ENCODE data around the gene DENND1B. TPM values are rescaled to one million over a fixed set of nuclear protein-coding genes. Genes with fewer than 3 reads are reported as not detected.
"Not testable (repeated sequence)": the region's sequence is repeated elsewhere in the genome, so short reads cannot be mapped to it uniquely, and the experiment has no call there.

Gene DENND1B
- polyA plus RNA-seq, 1 donor from 2014 or later = 12.4 TPM

- H2AFZ ChIP-seq (ENCODE audit: low read depth, low read length) = no peak overlapping the region
Observed at GRCh38 chr1:197585809-197586208, 189.5 kb downstream of the DENND1B start.

GRCh38 chr1:197577580-197577979 is 197.7 kb downstream of the DENND1B start:
- Histone ChIP-seq H3K36me3 (ENCODE audit: insufficient read depth, low read length) (no peaks in the 10 kb centered on the region), H3K79me2 (replicated peaks; ENCODE audit: insufficient read depth, low read length) (no peaks in the 10 kb centered on the region), H3K27me3 (ENCODE audit: insufficient read depth, low read depth, low read length) (no peaks in the 10 kb centered on the region), H3K27ac (ENCODE audit: low read length) (no peak overlapping the region), H2AFZ (ENCODE audit: low read depth, low read length) (no peak overlapping the region), H4K20me1 (ENCODE audit: insufficient read depth) (no peaks in the 10 kb centered on the region), H3K9ac (ENCODE audit: low read length) (no peak overlapping the region), H3K4me2 (ENCODE audit: low read length) (no peak overlapping the region), H3K9me2 (ENCODE audit: insufficient read depth, low read length) (no peaks in the 10 kb centered on the region), H3F3A (ENCODE audit: insufficient read depth, low read length, poor library complexity, severe bottlenecking) (no peaks in the 10 kb centered on the region), H3K9me3 (ENCODE audit: low read length) (no peaks in the 10 kb centered on the region), H3K4me3 (ENCODE audit: low read length) (no peak overlapping the region)
- no peak for TF ChIP-seq MXI1 (conservative IDR thresholded peaks at IDR 0.05; ENCODE audit: poor library complexity, severe bottlenecking)
- TF ChIP-seq EP300 (conservative IDR thresholded peaks at IDR 0.05; ENCODE audit: poor library complexity, severe bottlenecking) = no peak
- TF ChIP-seq TAF1 (IDR thresholded peaks at IDR 0.05; ENCODE audit: low read depth) = no peak
- TF ChIP-seq POLR2AphosphoS5 (IDR thresholded peaks at IDR 0.05) = no peak
- no peak for TF ChIP-seq RAD21 (conservative IDR thresholded peaks at IDR 0.05)
- TF ChIP-seq, protein P1, sequence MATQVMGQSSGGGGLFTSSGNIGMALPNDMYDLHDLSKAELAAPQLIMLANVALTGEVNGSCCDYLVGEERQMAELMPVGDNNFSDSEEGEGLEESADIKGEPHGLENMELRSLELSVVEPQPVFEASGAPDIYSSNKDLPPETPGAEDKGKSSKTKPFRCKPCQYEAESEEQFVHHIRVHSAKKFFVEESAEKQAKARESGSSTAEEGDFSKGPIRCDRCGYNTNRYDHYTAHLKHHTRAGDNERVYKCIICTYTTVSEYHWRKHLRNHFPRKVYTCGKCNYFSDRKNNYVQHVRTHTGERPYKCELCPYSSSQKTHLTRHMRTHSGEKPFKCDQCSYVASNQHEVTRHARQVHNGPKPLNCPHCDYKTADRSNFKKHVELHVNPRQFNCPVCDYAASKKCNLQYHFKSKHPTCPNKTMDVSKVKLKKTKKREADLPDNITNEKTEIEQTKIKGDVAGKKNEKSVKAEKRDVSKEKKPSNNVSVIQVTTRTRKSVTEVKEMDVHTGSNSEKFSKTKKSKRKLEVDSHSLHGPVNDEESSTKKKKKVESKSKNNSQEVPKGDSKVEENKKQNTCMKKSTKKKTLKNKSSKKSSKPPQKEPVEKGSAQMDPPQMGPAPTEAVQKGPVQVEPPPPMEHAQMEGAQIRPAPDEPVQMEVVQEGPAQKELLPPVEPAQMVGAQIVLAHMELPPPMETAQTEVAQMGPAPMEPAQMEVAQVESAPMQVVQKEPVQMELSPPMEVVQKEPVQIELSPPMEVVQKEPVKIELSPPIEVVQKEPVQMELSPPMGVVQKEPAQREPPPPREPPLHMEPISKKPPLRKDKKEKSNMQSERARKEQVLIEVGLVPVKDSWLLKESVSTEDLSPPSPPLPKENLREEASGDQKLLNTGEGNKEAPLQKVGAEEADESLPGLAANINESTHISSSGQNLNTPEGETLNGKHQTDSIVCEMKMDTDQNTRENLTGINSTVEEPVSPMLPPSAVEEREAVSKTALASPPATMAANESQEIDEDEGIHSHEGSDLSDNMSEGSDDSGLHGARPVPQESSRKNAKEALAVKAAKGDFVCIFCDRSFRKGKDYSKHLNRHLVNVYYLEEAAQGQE (IDR thresholded peaks at IDR 0.05; ENCODE audit: borderline replicate concordance) = no peak
- no peak for TF ChIP-seq SMC3 (conservative IDR thresholded peaks at IDR 0.05; ENCODE audit: poor library complexity)
- no peak for TF ChIP-seq EZH2 (IDR thresholded peaks at IDR 0.05; ENCODE audit: borderline replicate concordance, insufficient read depth, low read length, poor library complexity, severe bottlenecking)
- no peak for TF ChIP-seq CTCF (IDR thresholded peaks at IDR 0.05; ENCODE audit: poor library complexity, severe bottlenecking)

More at GRCh38 chr1:197585809-197586208, 189.5 kb downstream of the DENND1B start:
- Histone ChIP-seq H3K9me3 (ENCODE audit: low read length) (no peaks in the 10 kb centered on the region), H4K20me1 (ENCODE audit: insufficient read depth) (no peaks in the 10 kb centered on the region), H3K9ac (ENCODE audit: low read length) (no peak overlapping the region), H3K36me3 (ENCODE audit: insufficient read depth, low read length) (no peaks in the 10 kb centered on the region), H3F3A (ENCODE audit: insufficient read depth, low read length, poor library complexity, severe bottlenecking) (no peaks in the 10 kb centered on the region), H3K4me2 (ENCODE audit: low read length) (no peak overlapping the region), H3K27me3 (ENCODE audit: insufficient read depth, low read depth, low read length) (no peaks in the 10 kb centered on the region), H3K4me3 (ENCODE audit: low read length) (no peak overlapping the region), H3K79me2 (replicated peaks; ENCODE audit: insufficient read depth, low read length) (no peaks in the 10 kb centered on the region), H3K9me2 (ENCODE audit: insufficient read depth, low read length) (no peaks in the 10 kb centered on the region), H3K27ac (ENCODE audit: low read length) (no peak overlapping the region)
- TF ChIP-seq TAF1 (IDR thresholded peaks at IDR 0.05; ENCODE audit: low read depth) (no peak), EZH2 (IDR thresholded peaks at IDR 0.05; ENCODE audit: borderline replicate concordance, insufficient read depth, low read length, poor library complexity, severe bottlenecking) (no peak), POLR2AphosphoS5 (IDR thresholded peaks at IDR 0.05) (no peak), RAD21 (conservative IDR thresholded peaks at IDR 0.05) (no peak), CTCF (IDR thresholded peaks at IDR 0.05; ENCODE audit: poor library complexity, severe bottlenecking) (no peak), SMC3 (conservative IDR thresholded peaks at IDR 0.05; ENCODE audit: poor library complexity) (no peak), EP300 (conservative IDR thresholded peaks at IDR 0.05; ENCODE audit: poor library complexity, severe bottlenecking) (no peak), MXI1 (conservative IDR thresholded peaks at IDR 0.05; ENCODE audit: poor library complexity, severe bottlenecking) (no peak)
- TF ChIP-seq, protein P1 (IDR thresholded peaks at IDR 0.05; ENCODE audit: borderline replicate concordance) = no peak

DNA sequence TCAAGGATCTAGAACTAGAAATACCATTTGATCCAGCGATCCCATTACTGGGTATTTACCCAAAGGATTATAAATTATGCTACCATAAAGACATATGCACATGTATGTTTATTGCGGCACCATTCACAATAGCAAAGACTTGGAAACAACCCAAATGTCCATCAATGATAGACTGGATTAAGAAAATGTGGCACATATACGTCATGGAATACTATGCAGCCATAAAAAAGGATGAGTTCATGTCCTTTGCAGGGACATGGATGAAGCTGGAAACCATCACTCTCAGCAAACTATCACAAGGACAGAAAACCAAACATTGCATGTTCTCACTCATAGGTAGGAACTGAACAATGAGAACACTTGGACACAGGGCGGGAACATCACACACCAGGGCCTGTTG is 199.7 kb downstream of the DENND1B start:
- H3K4me3 ChIP-seq (ENCODE audit: low read length); H3K27me3 ChIP-seq (ENCODE audit: insufficient read depth, low read depth, low read length); H3K27ac ChIP-seq (ENCODE audit: low read length); H3K9me2 ChIP-seq (ENCODE audit: insufficient read depth, low read length); H3K9me3 ChIP-seq (ENCODE audit: low read length); H3K36me3 ChIP-seq (ENCODE audit: insufficient read depth, low read length); H3K4me2 ChIP-seq (ENCODE audit: low read length); H3K79me2 ChIP-seq (replicated peaks; ENCODE audit: insufficient read depth, low read length); H4K20me1 ChIP-seq (ENCODE audit: insufficient read depth); H2AFZ ChIP-seq (ENCODE audit: low read depth, low read length); H3K9ac ChIP-seq (ENCODE audit: low read length); H3F3A ChIP-seq (ENCODE audit: insufficient read depth, low read length, poor library complexity, severe bottlenecking): not testable (repeated sequence)

All from neural cell (in vitro differentiated cells).